ENCODE results near the gene PNPLA1.

The PNPLA1 gene

GRCh38 chr6:36353411-36353915, 83.6 kb downstream of the PNPLA1 start:
- peaks cover 18% of the 10 kb centered on the region for H3K4me1 Mint-ChIP-seq (ENCODE audit: low read depth)
- peaks cover 7% of the 10 kb centered on the region for H3K27me3 Mint-ChIP-seq
- no peaks in the 10 kb centered on the region for H3K36me3 Mint-ChIP-seq (ENCODE audit: low read depth)
- no peak overlapping the region for H3K4me3 Mint-ChIP-seq
- no peak overlapping the region for H3K27ac Mint-ChIP-seq
- H3K9me3 Mint-ChIP-seq = peaks cover 4% of the 10 kb centered on the region
- no peak for DNase-seq

- peaks cover 18% of the 10 kb centered on the region for H3K4me1 Mint-ChIP-seq (ENCODE audit: low read depth)
- no peak overlapping the region for H3K4me3 Mint-ChIP-seq
- no peaks in the 10 kb centered on the region for H3K36me3 Mint-ChIP-seq (ENCODE audit: low read depth)
- peaks cover 7% of the 10 kb centered on the region for H3K27me3 Mint-ChIP-seq
- peaks cover 4% of the 10 kb centered on the region for H3K9me3 Mint-ChIP-seq
- DNase-seq = no peak
- H3K27ac Mint-ChIP-seq = peak overlapping the region; percentile 47
These were observed 86.0 kb downstream of the PNPLA1 start for GRCh38 chr6:36355819-36356218.

DNA sequence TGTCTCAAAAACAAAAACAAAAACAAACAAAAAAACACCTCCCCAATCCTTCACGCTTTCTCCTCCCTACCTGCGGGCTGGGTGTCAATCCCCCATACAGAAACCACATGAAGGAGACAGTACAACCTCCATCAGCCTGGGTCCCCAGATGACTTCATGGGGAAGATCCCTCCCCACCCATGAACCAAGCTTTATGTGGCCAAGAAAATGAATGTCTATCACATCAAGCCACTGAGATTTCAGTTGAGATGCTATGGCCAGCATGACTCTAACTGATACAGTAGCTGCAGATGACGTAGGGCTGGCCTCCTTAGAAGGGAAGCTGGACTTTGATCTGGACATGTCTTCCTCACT, 88.0 kb downstream of the PNPLA1 start:
- Mint-ChIP-seq H3K9me3 (peaks cover 1% of the 10 kb centered on the region), H3K4me1 (ENCODE audit: low read depth) (peaks cover 18% of the 10 kb centered on the region), H3K27ac (no peak overlapping the region), H3K27me3 (peaks cover 7% of the 10 kb centered on the region), H3K4me3 (no peak overlapping the region), H3K36me3 (ENCODE audit: low read depth) (no peaks in the 10 kb centered on the region)
- no peak for DNase-seq

Data from activated T-cell treated with anti-CD3 and anti-CD28 coated beads, Interleukin-2, amount 50 U/mL, for 24 hours (primary cell).